Measurements from ENCODE around the gene HEBP1. TPM values are rescaled to one million over a fixed set of nuclear protein-coding genes. Genes with fewer than 3 reads are reported as not detected.

The HEBP1 gene
- total RNA-seq, 2 experiments from 2014 or later, result 11.1 to 12.5 TPM

GRCh38 chr12:13033476-13033875 lies 33.4 kb upstream of the HEBP1 start:
- POLR2A ChIA-PET, result interaction anchor here (2.0 kb wide), 1 partner anchor 10 kb away, joined by 9 read pairs; the partner anchor contains the start of gene FAM234B
- Mint-ChIP-seq H3K4me3 (no peak overlapping the region), H3K36me3 (ENCODE audit: low read depth) (no peaks in the 10 kb centered on the region), H3K27ac (no peak overlapping the region), H3K4me1 (no peaks in the 10 kb centered on the region), H3K9me3 (no peaks in the 10 kb centered on the region), H3K27me3 (peaks cover 2% of the 10 kb centered on the region)
- no peak for DNase-seq
- CTCF ChIA-PET, result no interaction called here

GRCh38 chr12:13032164-13032563 lies 32.1 kb upstream of the HEBP1 start:
- H3K9me3 Mint-ChIP-seq, result no peaks in the 10 kb centered on the region
- no peaks in the 10 kb centered on the region for H3K36me3 Mint-ChIP-seq (ENCODE audit: low read depth)
- H3K27me3 Mint-ChIP-seq, result peaks cover 5% of the 10 kb centered on the region
- no peak overlapping the region for H3K4me3 Mint-ChIP-seq
- H3K27ac Mint-ChIP-seq, result no peak overlapping the region
- ChIA-PET POLR2A (no interaction called here), CTCF (no interaction called here)
- DNase-seq, result no peak
- H3K4me1 Mint-ChIP-seq, result no peaks in the 10 kb centered on the region

GRCh38 chr12:13030541-13031291 lies 30.7 kb upstream of the HEBP1 start:
- CTCF ChIA-PET, result interaction anchor here (1.0 kb wide), 1 partner anchor 115 kb away, joined by 3 read pairs; no protein-coding TSS in a partner anchor
- H3K4me3 Mint-ChIP-seq, result no peak overlapping the region
- no peaks in the 10 kb centered on the region for H3K9me3 Mint-ChIP-seq
- H3K4me1 Mint-ChIP-seq, result no peaks in the 10 kb centered on the region
- H3K27ac Mint-ChIP-seq, result no peak overlapping the region
- no peaks in the 10 kb centered on the region for H3K36me3 Mint-ChIP-seq (ENCODE audit: low read depth)
- no peak for DNase-seq
- H3K27me3 Mint-ChIP-seq, result peaks cover 14% of the 10 kb centered on the region
- POLR2A ChIA-PET, result no interaction called here

GRCh38 chr12:13028825-13029570 lies 28.9 kb upstream of the HEBP1 start:
- CTCF ChIA-PET, result interaction anchor here (0.5 to 1.0 kb wide), 2 partner anchors 113 to 227 kb away, joined by 3 read pairs; no protein-coding TSS in a partner anchor
- DNase-seq, result no peak
- peaks cover 16% of the 10 kb centered on the region for H3K27me3 Mint-ChIP-seq
- H3K27ac Mint-ChIP-seq, result no peak overlapping the region
- no peaks in the 10 kb centered on the region for H3K4me1 Mint-ChIP-seq
- H3K36me3 Mint-ChIP-seq (ENCODE audit: low read depth), result no peaks in the 10 kb centered on the region
- no peaks in the 10 kb centered on the region for H3K9me3 Mint-ChIP-seq
- POLR2A ChIA-PET, result no interaction called here
- H3K4me3 Mint-ChIP-seq, result no peak overlapping the region

- CTCF ChIA-PET, result interaction anchor here (0.5 kb wide), 1 partner anchor 312 kb away, joined by 3 read pairs; no protein-coding TSS in a partner anchor
- no peaks in the 10 kb centered on the region for H3K4me1 Mint-ChIP-seq
- DNase-seq, result no peak
- H3K27ac Mint-ChIP-seq, result no peak overlapping the region
- H3K4me3 Mint-ChIP-seq, result no peak overlapping the region
- POLR2A ChIA-PET, result no interaction called here
- H3K9me3 Mint-ChIP-seq, result no peaks in the 10 kb centered on the region
- no peaks in the 10 kb centered on the region for H3K36me3 Mint-ChIP-seq (ENCODE audit: low read depth)
- H3K27me3 Mint-ChIP-seq, result peaks cover 20% of the 10 kb centered on the region
These were observed 27.4 kb upstream of the HEBP1 start for GRCh38 chr12:13027508-13027907.

- H3K4me3 Mint-ChIP-seq, result no peak overlapping the region
- H3K36me3 Mint-ChIP-seq (ENCODE audit: low read depth), result no peaks in the 10 kb centered on the region
- no peak for DNase-seq
- peaks cover 20% of the 10 kb centered on the region for H3K27me3 Mint-ChIP-seq
- H3K27ac Mint-ChIP-seq, result no peak overlapping the region
- POLR2A ChIA-PET, result no interaction called here
- no peaks in the 10 kb centered on the region for H3K9me3 Mint-ChIP-seq
- H3K4me1 Mint-ChIP-seq, result no peaks in the 10 kb centered on the region
- CTCF ChIA-PET, result no interaction called here
These were observed 27.0 kb upstream of the HEBP1 start for GRCh38 chr12:13027032-13027431.

GRCh38 chr12:13026286-13026685 lies 26.2 kb upstream of the HEBP1 start:
- no peaks in the 10 kb centered on the region for H3K36me3 Mint-ChIP-seq (ENCODE audit: low read depth)
- no peaks in the 10 kb centered on the region for H3K9me3 Mint-ChIP-seq
- peaks cover 20% of the 10 kb centered on the region for H3K27me3 Mint-ChIP-seq
- ChIA-PET CTCF (no interaction called here), POLR2A (no interaction called here)
- no peak for DNase-seq
- H3K4me3 Mint-ChIP-seq, result no peak overlapping the region
- H3K4me1 Mint-ChIP-seq, result no peaks in the 10 kb centered on the region
- no peak overlapping the region for H3K27ac Mint-ChIP-seq

GRCh38 chr12:13024531-13024916 lies 24.5 kb upstream of the HEBP1 start:
- Mint-ChIP-seq H3K27ac (no peak overlapping the region), H3K36me3 (ENCODE audit: low read depth) (no peaks in the 10 kb centered on the region), H3K4me3 (no peak overlapping the region), H3K27me3 (peaks cover 20% of the 10 kb centered on the region), H3K9me3 (no peaks in the 10 kb centered on the region), H3K4me1 (no peaks in the 10 kb centered on the region)
- ChIA-PET POLR2A (no interaction called here), CTCF (interaction anchor here (1.0 kb wide), 1 partner anchor 188 kb away, joined by 5 read pairs; no protein-coding TSS in a partner anchor)
- DNase-seq, result no peak

- H3K4me1 Mint-ChIP-seq, result no peaks in the 10 kb centered on the region
- peaks cover 21% of the 10 kb centered on the region for H3K27me3 Mint-ChIP-seq
- no peak overlapping the region for H3K27ac Mint-ChIP-seq
- no peaks in the 10 kb centered on the region for H3K9me3 Mint-ChIP-seq
- no peaks in the 10 kb centered on the region for H3K36me3 Mint-ChIP-seq (ENCODE audit: low read depth)
- ChIA-PET POLR2A (no interaction called here), CTCF (interaction anchor here (1.0 kb wide), 1 partner anchor 188 kb away, joined by 5 read pairs; no protein-coding TSS in a partner anchor)
- DNase-seq, result no peak
- H3K4me3 Mint-ChIP-seq, result no peak overlapping the region
These were observed 23.9 kb upstream of the HEBP1 start for GRCh38 chr12:13023811-13024530.

GRCh38 chr12:13022851-13023271 lies 22.8 kb upstream of the HEBP1 start:
- ChIA-PET POLR2A (no interaction called here), CTCF (no interaction called here)
- Mint-ChIP-seq H3K4me3 (no peak overlapping the region), H3K27ac (no peak overlapping the region), H3K4me1 (no peaks in the 10 kb centered on the region), H3K27me3 (peaks cover 27% of the 10 kb centered on the region), H3K36me3 (ENCODE audit: low read depth) (no peaks in the 10 kb centered on the region), H3K9me3 (no peaks in the 10 kb centered on the region)
- DNase-seq, result no peak

- POLR2A ChIA-PET, result no interaction called here
These were observed 11.0 kb upstream of the HEBP1 start for GRCh38 chr12:13011098-13011497.

GRCh38 chr12:13008741-13009380 lies 8.8 kb upstream of the HEBP1 start:
- Mint-ChIP-seq H3K36me3 (ENCODE audit: low read depth) (no peaks in the 10 kb centered on the region), H3K27ac (no peak overlapping the region), H3K27me3 (peaks cover 21% of the 10 kb centered on the region), H3K4me1 (no peaks in the 10 kb centered on the region), H3K4me3 (no peak overlapping the region), H3K9me3 (no peaks in the 10 kb centered on the region)
- ChIA-PET CTCF (no interaction called here), POLR2A (interaction anchor here (0.6 kb wide), 1 partner anchor 80 kb away, joined by 4 read pairs; no protein-coding TSS in a partner anchor)
- no peak for DNase-seq

More at GRCh38 chr12:13011098-13011497, 11.0 kb upstream of the HEBP1 start:
- Mint-ChIP-seq H3K27me3 (peaks cover 22% of the 10 kb centered on the region), H3K4me3 (no peak overlapping the region), H3K9me3 (no peaks in the 10 kb centered on the region), H3K4me1 (no peaks in the 10 kb centered on the region), H3K27ac (no peak overlapping the region), H3K36me3 (ENCODE audit: low read depth) (no peaks in the 10 kb centered on the region)
- CTCF ChIA-PET, result no interaction called here
- DNase-seq, result no peak

Data from activated CD4-positive, alpha-beta memory T cell treated with anti-CD3 and anti-CD28 coated beads, Interleukin-2, amount 10 ng/mL, durations not matched to agents 7 days and 5 days (primary cell).